HCT116 (cell line): ENCODE measurements around the gene TTBK1.
"Not testable (repeated sequence)": the region's sequence is repeated elsewhere in the genome, so short reads cannot be mapped to it uniquely, and the experiment has no call there.

ENCODE experiments used
- CTCF ChIP-seq, 3 experiments: fragments of 200-600 bp in 1 of 3; sonication (generic) in 1 of 3; IDR thresholded peaks in 2 of 3; conservative IDR thresholded peaks in 1 of 3; 2 replicates each; pipeline ENCODE4 v1.5.1; 2012 to 2017; ENCODE audit warnings: low read depth in 2 of 3, low read length in 2 of 3, antibody characterized with exemption in 1 of 3, borderline replicate concordance in 1 of 3, control low read depth in 1 of 3, mild to moderate bottlenecking in 1 of 3, mixed read lengths in 1 of 3, mixed run types in 1 of 3, moderate library complexity in 1 of 3; ENCODE audit not compliant: insufficient read depth in 1 of 3
- EGR1 ChIP-seq: IDR thresholded peaks from 2 replicates; pipeline ENCODE4 v1.6.1; 2012; ENCODE audit warnings: low read depth
- ELF1 ChIP-seq: IDR thresholded peaks from 2 replicates; pipeline ENCODE4 v1.6.1; 2012; ENCODE audit warnings: low read depth, borderline replicate concordance
- EZH2 ChIP-seq: fragments of 200-600 bp; sonication (generic); IDR thresholded peaks from 2 replicates; pipeline ENCODE4 v1.6.1; 2017; ENCODE audit warnings: antibody characterized with exemption, mixed run types
- JUND ChIP-seq: IDR thresholded peaks from 2 replicates; pipeline ENCODE4 v1.6.1; 2012
- POLR2A ChIP-seq: IDR thresholded peaks from 2 replicates; pipeline ENCODE4 v1.7.0; 2011; ENCODE audit warnings: borderline replicate concordance; ENCODE audit not compliant: insufficient read depth, insufficient read length; ENCODE audit errors: extremely low read depth
- POLR2AphosphoS5 ChIP-seq: IDR thresholded peaks from 2 replicates; pipeline ENCODE4 v1.6.1; 2011; ENCODE audit warnings: mild to moderate bottlenecking, low read depth, low read length, moderate library complexity
- RAD21 ChIP-seq: IDR thresholded peaks from 2 replicates; pipeline ENCODE4 v1.6.1; 2012; ENCODE audit warnings: low read depth, mild to moderate bottlenecking
- SIN3A ChIP-seq: IDR thresholded peaks from 2 replicates; pipeline ENCODE4 v1.6.1; 2012; ENCODE audit warnings: low read depth
- YY1 ChIP-seq: IDR thresholded peaks from 2 replicates; pipeline ENCODE4 v1.6.1; 2011; ENCODE audit warnings: low read length, low read depth, moderate library complexity, mild to moderate bottlenecking; ENCODE audit not compliant: insufficient replicate concordance; ENCODE audit errors: extremely low read depth
- ZNF274 ChIP-seq: fragments of 200-500 bp; sonication (Bioruptor generic); IDR thresholded peaks from 2 replicates; pipeline ENCODE4 v1.6.1; 2014; ENCODE audit warnings: mild to moderate bottlenecking, low read depth, low read length, inconsistent platforms
- TF ChIP-seq, protein P1 (sequence below): IDR thresholded peaks from 2 replicates; pipeline ENCODE4 v1.6.1; 2012
- TF ChIP-seq, protein P2 (sequence below): IDR thresholded peaks from 2 replicates; pipeline ENCODE4 v1.6.1; 2012; ENCODE audit warnings: low read depth
- TF ChIP-seq, protein P3 (sequence below): IDR thresholded peaks from 2 replicates; pipeline ENCODE4 v1.6.1; 2012

- not testable (repeated sequence) for TF ChIP-seq CTCF (IDR thresholded peaks at IDR 0.05 in 2 of 3, conservative IDR thresholded peaks at IDR 0.05 in 1 of 3; ENCODE audit: borderline replicate concordance in 1 of 3, insufficient read depth in 1 of 3, low read depth in 2 of 3, low read length in 2 of 3); JUND; POLR2A; ZNF274; SIN3A; EZH2; RAD21; EGR1; YY1; ELF1; POLR2AphosphoS5
- TF ChIP-seq, protein P1, sequence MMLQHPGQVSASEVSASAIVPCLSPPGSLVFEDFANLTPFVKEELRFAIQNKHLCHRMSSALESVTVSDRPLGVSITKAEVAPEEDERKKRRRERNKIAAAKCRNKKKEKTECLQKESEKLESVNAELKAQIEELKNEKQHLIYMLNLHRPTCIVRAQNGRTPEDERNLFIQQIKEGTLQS = not testable (repeated sequence)
- TF ChIP-seq, protein P2, sequence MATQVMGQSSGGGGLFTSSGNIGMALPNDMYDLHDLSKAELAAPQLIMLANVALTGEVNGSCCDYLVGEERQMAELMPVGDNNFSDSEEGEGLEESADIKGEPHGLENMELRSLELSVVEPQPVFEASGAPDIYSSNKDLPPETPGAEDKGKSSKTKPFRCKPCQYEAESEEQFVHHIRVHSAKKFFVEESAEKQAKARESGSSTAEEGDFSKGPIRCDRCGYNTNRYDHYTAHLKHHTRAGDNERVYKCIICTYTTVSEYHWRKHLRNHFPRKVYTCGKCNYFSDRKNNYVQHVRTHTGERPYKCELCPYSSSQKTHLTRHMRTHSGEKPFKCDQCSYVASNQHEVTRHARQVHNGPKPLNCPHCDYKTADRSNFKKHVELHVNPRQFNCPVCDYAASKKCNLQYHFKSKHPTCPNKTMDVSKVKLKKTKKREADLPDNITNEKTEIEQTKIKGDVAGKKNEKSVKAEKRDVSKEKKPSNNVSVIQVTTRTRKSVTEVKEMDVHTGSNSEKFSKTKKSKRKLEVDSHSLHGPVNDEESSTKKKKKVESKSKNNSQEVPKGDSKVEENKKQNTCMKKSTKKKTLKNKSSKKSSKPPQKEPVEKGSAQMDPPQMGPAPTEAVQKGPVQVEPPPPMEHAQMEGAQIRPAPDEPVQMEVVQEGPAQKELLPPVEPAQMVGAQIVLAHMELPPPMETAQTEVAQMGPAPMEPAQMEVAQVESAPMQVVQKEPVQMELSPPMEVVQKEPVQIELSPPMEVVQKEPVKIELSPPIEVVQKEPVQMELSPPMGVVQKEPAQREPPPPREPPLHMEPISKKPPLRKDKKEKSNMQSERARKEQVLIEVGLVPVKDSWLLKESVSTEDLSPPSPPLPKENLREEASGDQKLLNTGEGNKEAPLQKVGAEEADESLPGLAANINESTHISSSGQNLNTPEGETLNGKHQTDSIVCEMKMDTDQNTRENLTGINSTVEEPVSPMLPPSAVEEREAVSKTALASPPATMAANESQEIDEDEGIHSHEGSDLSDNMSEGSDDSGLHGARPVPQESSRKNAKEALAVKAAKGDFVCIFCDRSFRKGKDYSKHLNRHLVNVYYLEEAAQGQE = not testable (repeated sequence)
- TF ChIP-seq, protein P3, sequence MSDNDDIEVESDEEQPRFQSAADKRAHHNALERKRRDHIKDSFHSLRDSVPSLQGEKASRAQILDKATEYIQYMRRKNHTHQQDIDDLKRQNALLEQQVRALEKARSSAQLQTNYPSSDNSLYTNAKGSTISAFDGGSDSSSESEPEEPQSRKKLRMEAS = not testable (repeated sequence)
These were observed 59.7 kb downstream of the TTBK1 start for GRCh38 chr6:43303006-43303405.
